HepG2 (cell line): ENCODE data around the gene SLC41A3. TPM values are rescaled to one million over a fixed set of nuclear protein-coding genes. Genes with fewer than 3 reads are reported as not detected.

Experiments used
- ATAC-seq: fragments of 200-7000 bp; cut with Tn5 transposase; 3 replicates; pipeline ENCODE4 v1.9.1; 2020; ENCODE audit warnings: mild to moderate bottlenecking, moderate library complexity
- BruUV-seq: library from RNA; stranded (reverse); fragments of 400-500 nt; replicated peaks from 2 replicates; lab custom pipeline; 2021; lab: Mats Ljungman, UMichigan
- CTCF ChIA-PET: fragments of 300-600 bp; formaldehyde crosslinking; extraction: SDS; loops from one replicate; lab custom pipeline; 2021; ENCODE audit warnings: low total read pairs, inconsistent platforms, low intra/inter-chr PET ratio; lab: Yijun Ruan, JAX
- POLR2A ChIA-PET: fragments of 350-600 bp; sonication (Branson Sonifier 250); formaldehyde crosslinking; loops from one replicate; lab custom pipeline; 2020; ENCODE audit warnings: antibody characterized with exemption, inconsistent platforms; lab: Yijun Ruan, JAX
- DNase-seq: peaks from one replicate; pipeline ENCODE4 v3.0.0-alpha.2; 2015; ENCODE audit warnings: low spot score
- FAIRE-seq: peaks from 3 replicates; lab custom pipeline; 2011; peaks lifted over from hg19 to GRCh38; lab: Jason Lieb, UNC
- H2AFZ ChIP-seq: one replicate; pipeline ENCODE4 v1.6.1; 2011; ENCODE audit warnings: low read length, inconsistent platforms
- H3K27ac ChIP-seq: fragments of 300-600 bp; 3 replicates; pipeline ENCODE4 v1.8.0; 2011; ENCODE audit warnings: mixed run types, mild to moderate bottlenecking, mixed read lengths, low read length, inconsistent platforms; ENCODE audit not compliant: insufficient read depth; ENCODE audit errors: extremely low read length
- H3K27me3 ChIP-seq, 2 experiments: fragments of 200-600 bp in 1 of 2; 2 replicates in 1 of 2; 3 replicates in 1 of 2; pipeline versions ENCODE4 v1.6.0 to v1.8.0; 2011; ENCODE audit warnings: low read length in 2 of 2, mild to moderate bottlenecking in 2 of 2, moderate library complexity in 2 of 2, inconsistent platforms in 1 of 2; ENCODE audit not compliant: insufficient read depth in 2 of 2, control insufficient read depth in 1 of 2
- H3K36me3 ChIP-seq, 2 experiments: fragments of 200-600 bp in 1 of 2; replicated peaks in 1 of 2; 2 replicates in 1 of 2; 3 replicates in 1 of 2; pipeline versions ENCODE4 v1.5.1 to v1.8.0; 2011; ENCODE audit warnings: low read length in 2 of 2, inconsistent platforms in 1 of 2; ENCODE audit not compliant: insufficient read depth in 2 of 2, control insufficient read depth in 1 of 2
- H3K4me1 ChIP-seq: 2 replicates; pipeline ENCODE4 v1.5.1; 2012; ENCODE audit warnings: low read length, inconsistent platforms; ENCODE audit not compliant: insufficient read depth
- H3K4me2 ChIP-seq: 2 replicates; pipeline ENCODE4 v1.6.0; 2011; ENCODE audit warnings: low read depth, low read length, inconsistent platforms
- H3K4me3 ChIP-seq, 3 experiments: fragments of 200-600 bp in 1 of 3; sonication (generic), shearing (Covaris generic) in 1 of 3; replicated peaks in 1 of 3; 2 replicates each; pipeline ENCODE4 v1.5.1; 2011 to 2016; ENCODE audit warnings: low read length in 3 of 3, inconsistent platforms in 2 of 3, low read depth in 2 of 3, mild to moderate bottlenecking in 2 of 3, control low read depth in 1 of 3, mixed read lengths in 1 of 3; ENCODE audit not compliant: insufficient read depth in 1 of 3
- H3K79me2 ChIP-seq: one replicate; pipeline ENCODE4 v1.6.1; 2011; ENCODE audit warnings: low read length, inconsistent platforms; ENCODE audit not compliant: insufficient read depth
- H3K9ac ChIP-seq: 2 replicates; pipeline ENCODE4 v1.6.0; 2011; ENCODE audit warnings: mild to moderate bottlenecking, low read depth, low read length, inconsistent platforms; ENCODE audit not compliant: insufficient read depth
- H3K9me3 ChIP-seq: 2 replicates; pipeline ENCODE4 v1.5.1; 2012; ENCODE audit warnings: mild to moderate bottlenecking, low read length
- H4K20me1 ChIP-seq: 2 replicates; pipeline ENCODE4 v1.6.0; 2011; ENCODE audit warnings: inconsistent platforms, mild to moderate bottlenecking, low read length, moderate library complexity; ENCODE audit not compliant: insufficient read depth
- AGO2 ChIP-seq: fragments of 200-400 bp; formaldehyde crosslinking; optimal IDR thresholded peaks from 2 replicates; pipeline ENCODE3; 2017; ENCODE audit warnings: mild to moderate bottlenecking, low read depth, low read length, moderate library complexity
- CHD2 ChIP-seq: IDR thresholded peaks from 2 replicates; pipeline ENCODE4 v1.6.1; 2011; ENCODE audit warnings: low read depth, low read length, improper control_type of control experiment
- HCFC1 ChIP-seq: fragments of 150-350 bp; IDR thresholded peaks from 2 replicates; pipeline ENCODE4 v1.6.1; 2014; ENCODE audit warnings: low read depth, low read length
- POLR2G ChIP-seq: fragments of 200-400 bp; formaldehyde crosslinking; IDR thresholded peaks from 2 replicates; pipeline ENCODE4 v1.6.1; 2018; ENCODE audit warnings: mild to moderate bottlenecking, low read depth, low read length, moderate library complexity
- RFX1 ChIP-seq: fragments of 450-650 bp; IDR thresholded peaks from 2 replicates; pipeline ENCODE4 v1.6.1; 2017
- TCF7 ChIP-seq: sonication (generic); IDR thresholded peaks from 2 replicates; pipeline ENCODE4 v1.6.1; 2016; ENCODE audit warnings: antibody characterized with exemption, low read depth
- U2AF1 ChIP-seq: fragments of 200-400 bp; formaldehyde crosslinking; optimal IDR thresholded peaks from 2 replicates; pipeline ENCODE3; 2017; ENCODE audit warnings: mild to moderate bottlenecking, low read depth, low read length
- YEATS4 ChIP-seq: sonication (generic); formaldehyde crosslinking; IDR thresholded peaks from 2 replicates; pipeline ENCODE4 v1.4.0; 2020; ENCODE audit warnings: missing genetic modification reagents, borderline replicate concordance
- ZNF468 ChIP-seq: sonication (generic); formaldehyde crosslinking; IDR thresholded peaks from 2 replicates; pipeline ENCODE4 v1.8.0; 2022; ENCODE audit warnings: mild to moderate bottlenecking, moderate library complexity, missing genetic modification reagents
- ZNF562 ChIP-seq: sonication (generic); formaldehyde crosslinking; IDR thresholded peaks from 2 replicates; pipeline ENCODE4 v1.8.0; 2022; ENCODE audit warnings: missing genetic modification reagents, borderline replicate concordance
- ZNF75D ChIP-seq: sonication (generic); formaldehyde crosslinking; IDR thresholded peaks from 2 replicates; pipeline ENCODE4 v1.8.1; 2023; ENCODE audit warnings: missing genetic modification reagents, mild to moderate bottlenecking, borderline replicate concordance
- WGBS: methylation state at CpG from one replicate; pipeline ENCODE4 v1.1.6; 2017; ENCODE audit warnings: low lambda C conversion rate; 5-methylcytosine and 5-hydroxymethylcytosine counted together
- in situ Hi-C: cut with HindIII; loops from 2 replicates; pipeline ENCODE4 v1.10.0; 2017; ENCODE audit warnings: low pct_unique_long_range_greater_than_20kb; ENCODE audit not compliant: extremely low pct_ligation_motif_present
- intact Hi-C: fragments of 100-400 bp; cut with micrococcal nuclease; formaldehyde crosslinking; loops from one replicate; pipeline ENCODE4 v1.10.0; 2022; ENCODE audit not compliant: unreplicated experiment
- polyA plus RNA-seq, 8 experiments: library from polyadenylated mRNA; depleted of rRNA in 3 of 8; stranded (reverse) in 7 of 8; unstranded in 1 of 8; fragments of >200 nt; fragmentation: Illumina TruSeq in 4 of 8; extraction: Trizol in 4 of 8; gene quantifications; 2 replicates each; pipeline versions ENCODE4 v1.2.1 to v1.2.3, GENCODE V29; 2011 to 2016; ENCODE audit warnings: low read depth in 4 of 8, missing spikeins in 1 of 8, mixed read lengths in 1 of 8; ENCODE audit not compliant: insufficient read depth in 1 of 8
- total RNA-seq, 5 experiments: library from RNA; depleted of rRNA; stranded (reverse); fragments of >200 nt; fragmentation: Illumina TruSeq; extraction: Trizol; gene quantifications; 2 replicates each; pipeline ENCODE4 v1.2.3, GENCODE V29; 2016; ENCODE audit warnings: low read depth in 1 of 5
- TF ChIP-seq, protein P1 (sequence below): sonication (generic); formaldehyde crosslinking; IDR thresholded peaks from 2 replicates; pipeline ENCODE4 v1.8.1; 2023; ENCODE audit warnings: missing genetic modification reagents, inconsistent platforms, borderline replicate concordance
- TF ChIP-seq, protein P2 (sequence below): sonication (generic); formaldehyde crosslinking; IDR thresholded peaks from 2 replicates; pipeline ENCODE4 v1.5.0; 2020; ENCODE audit warnings: missing genetic modification reagents, mild to moderate bottlenecking, borderline replicate concordance
- TF ChIP-seq, protein P3 (sequence below): IDR thresholded peaks from 2 replicates; pipeline ENCODE4 v1.6.1; 2012; ENCODE audit warnings: inconsistent platforms
- TF ChIP-seq, protein P4 (sequence below): sonication (generic); formaldehyde crosslinking; IDR thresholded peaks from 2 replicates; pipeline ENCODE4 v1.8.1; 2023; ENCODE audit warnings: missing genetic modification reagents, mild to moderate bottlenecking, borderline replicate concordance
- TF ChIP-seq, protein P5 (sequence below): sonication (generic); formaldehyde crosslinking; IDR thresholded peaks from 2 replicates; pipeline ENCODE4 v1.8.0; 2022; ENCODE audit warnings: missing genetic modification reagents, mild to moderate bottlenecking, moderate library complexity, borderline replicate concordance
- TF ChIP-seq, protein P6 (sequence below): sonication (generic); formaldehyde crosslinking; IDR thresholded peaks from 2 replicates; pipeline ENCODE4 v1.8.1; 2022; ENCODE audit warnings: low read depth, mild to moderate bottlenecking, missing genetic modification reagents

SLC41A3 gene
- total and polyA plus RNA-seq, 2 of the 13 experiments (the other 11 are each of a cell fraction or from before 2014, with no cell fraction given), result 26.0 to 71.1 TPM

DNA sequence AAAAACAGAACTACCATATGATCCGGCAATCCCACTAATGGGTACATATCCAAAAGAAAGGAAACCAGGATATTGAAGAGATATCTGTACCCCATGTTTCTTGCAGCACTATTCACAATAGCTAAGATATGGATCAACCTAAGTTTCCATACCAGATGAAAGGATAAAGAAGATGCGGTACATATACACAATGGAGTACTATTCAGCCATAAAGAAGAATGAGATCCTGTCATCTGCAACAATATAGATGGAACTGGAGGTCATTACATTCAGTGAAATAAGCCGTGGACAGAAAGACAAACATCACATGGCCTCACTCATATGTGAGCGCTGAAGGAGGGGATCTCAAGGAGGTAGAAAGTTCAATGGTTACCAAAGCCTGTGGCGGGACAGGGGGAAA lies 3.0 kb downstream of the SLC41A3 start (continued):
- TF ChIP-seq, protein P1, sequence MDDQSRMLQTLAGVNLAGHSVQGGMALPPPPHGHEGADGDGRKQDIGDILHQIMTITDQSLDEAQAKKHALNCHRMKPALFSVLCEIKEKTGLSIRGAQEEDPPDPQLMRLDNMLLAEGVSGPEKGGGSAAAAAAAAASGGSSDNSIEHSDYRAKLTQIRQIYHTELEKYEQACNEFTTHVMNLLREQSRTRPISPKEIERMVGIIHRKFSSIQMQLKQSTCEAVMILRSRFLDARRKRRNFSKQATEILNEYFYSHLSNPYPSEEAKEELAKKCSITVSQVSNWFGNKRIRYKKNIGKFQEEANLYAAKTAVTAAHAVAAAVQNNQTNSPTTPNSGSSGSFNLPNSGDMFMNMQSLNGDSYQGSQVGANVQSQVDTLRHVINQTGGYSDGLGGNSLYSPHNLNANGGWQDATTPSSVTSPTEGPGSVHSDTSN (CRISPR knock-in tag), result no peak
- TF ChIP-seq ZNF75D (CRISPR knock-in tag), result no peak
- no peak for TF ChIP-seq ZNF468 (CRISPR knock-in tag)

DNA sequence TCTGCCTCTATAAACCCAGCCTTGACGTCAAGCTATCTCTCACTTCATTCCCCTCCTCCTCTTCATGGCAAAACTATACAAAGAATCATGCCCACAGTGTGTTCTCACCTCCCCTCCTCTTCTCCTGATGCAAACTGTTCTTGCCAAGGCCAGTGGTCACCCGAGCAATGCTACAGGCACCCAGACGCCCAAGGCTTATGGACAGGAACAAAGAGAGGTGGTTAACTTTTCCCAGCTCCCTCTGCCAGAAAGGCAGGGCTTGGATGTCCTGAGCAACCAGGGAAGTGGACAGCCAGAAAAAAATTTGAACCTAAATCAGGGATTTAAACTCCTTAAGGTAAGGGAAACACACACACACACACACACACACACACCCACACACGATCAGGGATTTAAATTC lies 5.1 kb downstream of the SLC41A3 start:
- Histone ChIP-seq H3K4me2 (no peak overlapping the region), H3K4me3 (no peak overlapping the region), H3K79me2 (no peaks in the 10 kb centered on the region), H4K20me1 (no peaks in the 10 kb centered on the region), H3K4me1 (peaks cover 17% of the 10 kb centered on the region), H3K27ac (no peak overlapping the region), H3K36me3 (no peaks in the 10 kb centered on the region), H3K9ac (no peak overlapping the region), H2AFZ (no peak overlapping the region), H3K27me3 (no peaks in the 10 kb centered on the region), H3K9me3 (no peaks in the 10 kb centered on the region)
- no peak for DNase-seq
- BruUV-seq, result no TSS peak
- ChIA-PET CTCF (no interaction called here), POLR2A (no interaction called here)
- ATAC-seq, result no peak
- 84% methylated on average over 4 of the region's 4 CpGs for WGBS
- no peak for FAIRE-seq
- intact Hi-C loops, result no loop called here
- in situ Hi-C loops, result no loop called here
- no peak for TF ChIP-seq YEATS4 (CRISPR knock-in tag)
- TF ChIP-seq, protein P2, sequence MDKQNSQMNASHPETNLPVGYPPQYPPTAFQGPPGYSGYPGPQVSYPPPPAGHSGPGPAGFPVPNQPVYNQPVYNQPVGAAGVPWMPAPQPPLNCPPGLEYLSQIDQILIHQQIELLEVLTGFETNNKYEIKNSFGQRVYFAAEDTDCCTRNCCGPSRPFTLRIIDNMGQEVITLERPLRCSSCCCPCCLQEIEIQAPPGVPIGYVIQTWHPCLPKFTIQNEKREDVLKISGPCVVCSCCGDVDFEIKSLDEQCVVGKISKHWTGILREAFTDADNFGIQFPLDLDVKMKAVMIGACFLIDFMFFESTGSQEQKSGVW (CRISPR knock-in tag), result no peak
- TF ChIP-seq CHD2, result no peak
- TF ChIP-seq, protein P3, sequence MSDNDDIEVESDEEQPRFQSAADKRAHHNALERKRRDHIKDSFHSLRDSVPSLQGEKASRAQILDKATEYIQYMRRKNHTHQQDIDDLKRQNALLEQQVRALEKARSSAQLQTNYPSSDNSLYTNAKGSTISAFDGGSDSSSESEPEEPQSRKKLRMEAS, result no peak
- no peak for TF ChIP-seq HCFC1
- no peak for TF ChIP-seq AGO2
- TF ChIP-seq RFX1, result no peak
- TF ChIP-seq U2AF1, result no peak
- TF ChIP-seq, protein P4, sequence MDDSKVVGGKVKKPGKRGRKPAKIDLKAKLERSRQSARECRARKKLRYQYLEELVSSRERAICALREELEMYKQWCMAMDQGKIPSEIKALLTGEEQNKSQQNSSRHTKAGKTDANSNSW (CRISPR knock-in tag), result no peak
- no peak for TF ChIP-seq POLR2G
- TF ChIP-seq, protein P5, sequence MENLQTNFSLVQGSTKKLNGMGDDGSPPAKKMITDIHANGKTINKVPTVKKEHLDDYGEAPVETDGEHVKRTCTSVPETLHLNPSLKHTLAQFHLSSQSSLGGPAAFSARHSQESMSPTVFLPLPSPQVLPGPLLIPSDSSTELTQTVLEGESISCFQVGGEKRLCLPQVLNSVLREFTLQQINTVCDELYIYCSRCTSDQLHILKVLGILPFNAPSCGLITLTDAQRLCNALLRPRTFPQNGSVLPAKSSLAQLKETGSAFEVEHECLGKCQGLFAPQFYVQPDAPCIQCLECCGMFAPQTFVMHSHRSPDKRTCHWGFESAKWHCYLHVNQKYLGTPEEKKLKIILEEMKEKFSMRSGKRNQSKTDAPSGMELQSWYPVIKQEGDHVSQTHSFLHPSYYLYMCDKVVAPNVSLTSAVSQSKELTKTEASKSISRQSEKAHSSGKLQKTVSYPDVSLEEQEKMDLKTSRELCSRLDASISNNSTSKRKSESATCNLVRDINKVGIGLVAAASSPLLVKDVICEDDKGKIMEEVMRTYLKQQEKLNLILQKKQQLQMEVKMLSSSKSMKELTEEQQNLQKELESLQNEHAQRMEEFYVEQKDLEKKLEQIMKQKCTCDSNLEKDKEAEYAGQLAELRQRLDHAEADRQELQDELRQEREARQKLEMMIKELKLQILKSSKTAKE (CRISPR knock-in tag), result no peak
- no peak for TF ChIP-seq TCF7
- TF ChIP-seq, protein P6, sequence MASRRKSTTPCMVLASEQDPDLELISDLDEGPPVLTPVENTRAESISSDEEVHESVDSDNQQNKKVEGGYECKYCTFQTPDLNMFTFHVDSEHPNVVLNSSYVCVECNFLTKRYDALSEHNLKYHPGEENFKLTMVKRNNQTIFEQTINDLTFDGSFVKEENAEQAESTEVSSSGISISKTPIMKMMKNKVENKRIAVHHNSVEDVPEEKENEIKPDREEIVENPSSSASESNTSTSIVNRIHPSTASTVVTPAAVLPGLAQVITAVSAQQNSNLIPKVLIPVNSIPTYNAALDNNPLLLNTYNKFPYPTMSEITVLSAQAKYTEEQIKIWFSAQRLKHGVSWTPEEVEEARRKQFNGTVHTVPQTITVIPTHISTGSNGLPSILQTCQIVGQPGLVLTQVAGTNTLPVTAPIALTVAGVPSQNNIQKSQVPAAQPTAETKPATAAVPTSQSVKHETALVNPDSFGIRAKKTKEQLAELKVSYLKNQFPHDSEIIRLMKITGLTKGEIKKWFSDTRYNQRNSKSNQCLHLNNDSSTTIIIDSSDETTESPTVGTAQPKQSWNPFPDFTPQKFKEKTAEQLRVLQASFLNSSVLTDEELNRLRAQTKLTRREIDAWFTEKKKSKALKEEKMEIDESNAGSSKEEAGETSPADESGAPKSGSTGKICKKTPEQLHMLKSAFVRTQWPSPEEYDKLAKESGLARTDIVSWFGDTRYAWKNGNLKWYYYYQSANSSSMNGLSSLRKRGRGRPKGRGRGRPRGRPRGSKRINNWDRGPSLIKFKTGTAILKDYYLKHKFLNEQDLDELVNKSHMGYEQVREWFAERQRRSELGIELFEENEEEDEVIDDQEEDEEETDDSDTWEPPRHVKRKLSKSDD, result no peak
- TF ChIP-seq ZNF562, result no peak
